Activated naive CD8-positive, alpha-beta T cell (primary cell): ENCODE measurements around the gene EPS15.
"Not testable (repeated sequence)": the region's sequence is repeated elsewhere in the genome, so short reads cannot be mapped to it uniquely, and the experiment has no call there.

Source experiments
- H3K27ac Mint-ChIP-seq: one replicate; pipeline ENCODE4 v1.8.0; 2021; ENCODE audit warnings: mixed read lengths
- H3K27me3 Mint-ChIP-seq: one replicate; pipeline ENCODE4 v1.8.0; 2021; ENCODE audit warnings: mixed read lengths
- H3K36me3 Mint-ChIP-seq: one replicate; pipeline ENCODE4 v1.8.0; 2021; ENCODE audit warnings: mixed read lengths
- H3K4me1 Mint-ChIP-seq: one replicate; pipeline ENCODE4 v1.8.0; 2021; ENCODE audit warnings: low read depth, mixed read lengths
- H3K4me3 Mint-ChIP-seq: one replicate; pipeline ENCODE4 v1.8.0; 2021; ENCODE audit warnings: mild to moderate bottlenecking, mixed read lengths
- H3K9me3 Mint-ChIP-seq: one replicate; pipeline ENCODE4 v1.8.0; 2021; ENCODE audit warnings: low read depth, mixed read lengths

The EPS15 gene

GRCh38 chr1:51329443-51330325 is 189.4 kb downstream of the EPS15 start:
- H3K4me3 Mint-ChIP-seq: peak overlapping the region; percentile 67
- peaks cover 18% of the 10 kb centered on the region for H3K27me3 Mint-ChIP-seq
- no peak overlapping the region for H3K27ac Mint-ChIP-seq
- H3K36me3 Mint-ChIP-seq: no peaks in the 10 kb centered on the region
- peaks cover 7% of the 10 kb centered on the region for H3K4me1 Mint-ChIP-seq
- no peaks in the 10 kb centered on the region for H3K9me3 Mint-ChIP-seq

GRCh38 chr1:51328926-51329325 is 190.1 kb downstream of the EPS15 start:
- Mint-ChIP-seq H3K4me3 (peak overlapping the region; percentile 44), H3K36me3 (no peaks in the 10 kb centered on the region), H3K9me3 (no peaks in the 10 kb centered on the region), H3K27ac (no peak overlapping the region), H3K27me3 (peaks cover 18% of the 10 kb centered on the region), H3K4me1 (peaks cover 7% of the 10 kb centered on the region)

- H3K4me1 Mint-ChIP-seq: peaks cover 7% of the 10 kb centered on the region
- H3K9me3 Mint-ChIP-seq: no peaks in the 10 kb centered on the region
- peak overlapping the region; percentile 11 for H3K4me3 Mint-ChIP-seq
- H3K36me3 Mint-ChIP-seq: no peaks in the 10 kb centered on the region
- H3K27ac Mint-ChIP-seq: no peak overlapping the region
- H3K27me3 Mint-ChIP-seq: peaks cover 18% of the 10 kb centered on the region
Measured at GRCh38 chr1:51328279-51328678, 190.8 kb downstream of the EPS15 start.

GRCh38 chr1:51327386-51327785 is 191.7 kb downstream of the EPS15 start:
- H3K36me3 Mint-ChIP-seq: no peaks in the 10 kb centered on the region
- H3K9me3 Mint-ChIP-seq: no peaks in the 10 kb centered on the region
- peaks cover 7% of the 10 kb centered on the region for H3K4me1 Mint-ChIP-seq
- H3K27me3 Mint-ChIP-seq: peaks cover 18% of the 10 kb centered on the region
- no peak overlapping the region for H3K4me3 Mint-ChIP-seq
- H3K27ac Mint-ChIP-seq: no peak overlapping the region

- no peak overlapping the region for H3K27ac Mint-ChIP-seq
- H3K9me3 Mint-ChIP-seq: no peaks in the 10 kb centered on the region
- H3K4me1 Mint-ChIP-seq: peaks cover 7% of the 10 kb centered on the region
- no peaks in the 10 kb centered on the region for H3K36me3 Mint-ChIP-seq
- peaks cover 17% of the 10 kb centered on the region for H3K27me3 Mint-ChIP-seq
- no peak overlapping the region for H3K4me3 Mint-ChIP-seq
Measured at GRCh38 chr1:51326839-51327238, 192.2 kb downstream of the EPS15 start.

GRCh38 chr1:51325878-51326755 is 192.9 kb downstream of the EPS15 start:
- Mint-ChIP-seq H3K4me1 (peaks cover 5% of the 10 kb centered on the region), H3K9me3 (no peaks in the 10 kb centered on the region), H3K27ac (no peak overlapping the region), H3K4me3 (no peak overlapping the region), H3K27me3 (peaks cover 11% of the 10 kb centered on the region), H3K36me3 (no peaks in the 10 kb centered on the region)

- Mint-ChIP-seq H3K36me3 (no peaks in the 10 kb centered on the region), H3K4me3 (no peak overlapping the region), H3K27ac (no peak overlapping the region), H3K27me3 (peaks cover 10% of the 10 kb centered on the region), H3K4me1 (no peaks in the 10 kb centered on the region), H3K9me3 (no peaks in the 10 kb centered on the region)
Measured at GRCh38 chr1:51325391-51325790, 193.7 kb downstream of the EPS15 start.

- H3K4me3 Mint-ChIP-seq, H3K27ac Mint-ChIP-seq, H3K36me3 Mint-ChIP-seq, H3K4me1 Mint-ChIP-seq, H3K9me3 Mint-ChIP-seq, H3K27me3 Mint-ChIP-seq: not testable (repeated sequence)
Measured at GRCh38 chr1:51325011-51325385, 194.1 kb downstream of the EPS15 start.

GRCh38 chr1:51324251-51325010 is 194.6 kb downstream of the EPS15 start:
- peaks cover 10% of the 10 kb centered on the region for H3K27me3 Mint-ChIP-seq
- H3K9me3 Mint-ChIP-seq: no peaks in the 10 kb centered on the region
- no peaks in the 10 kb centered on the region for H3K4me1 Mint-ChIP-seq
- no peak overlapping the region for H3K27ac Mint-ChIP-seq
- no peak overlapping the region for H3K4me3 Mint-ChIP-seq
- no peaks in the 10 kb centered on the region for H3K36me3 Mint-ChIP-seq

- Mint-ChIP-seq H3K4me1 (no peaks in the 10 kb centered on the region), H3K36me3 (no peaks in the 10 kb centered on the region), H3K4me3 (no peak overlapping the region), H3K27me3 (peaks cover 8% of the 10 kb centered on the region), H3K9me3 (no peaks in the 10 kb centered on the region), H3K27ac (no peak overlapping the region)
Measured at GRCh38 chr1:51323778-51324177, 195.3 kb downstream of the EPS15 start.

GRCh38 chr1:51322417-51323101 is 196.5 kb downstream of the EPS15 start:
- no peak overlapping the region for H3K4me3 Mint-ChIP-seq
- no peaks in the 10 kb centered on the region for H3K36me3 Mint-ChIP-seq
- peaks cover 3% of the 10 kb centered on the region for H3K27me3 Mint-ChIP-seq
- H3K9me3 Mint-ChIP-seq: no peaks in the 10 kb centered on the region
- no peak overlapping the region for H3K27ac Mint-ChIP-seq
- H3K4me1 Mint-ChIP-seq: no peaks in the 10 kb centered on the region

- no peaks in the 10 kb centered on the region for H3K4me1 Mint-ChIP-seq
- H3K9me3 Mint-ChIP-seq: no peaks in the 10 kb centered on the region
- no peaks in the 10 kb centered on the region for H3K27me3 Mint-ChIP-seq
- no peaks in the 10 kb centered on the region for H3K36me3 Mint-ChIP-seq
- H3K27ac Mint-ChIP-seq: no peak overlapping the region
- H3K4me3 Mint-ChIP-seq: no peak overlapping the region
Measured at GRCh38 chr1:51321924-51322280, 197.2 kb downstream of the EPS15 start.

GRCh38 chr1:51320967-51321923 is 197.8 kb downstream of the EPS15 start:
- Mint-ChIP-seq H3K27me3 (no peaks in the 10 kb centered on the region), H3K4me1 (no peaks in the 10 kb centered on the region), H3K36me3 (no peaks in the 10 kb centered on the region), H3K9me3 (no peaks in the 10 kb centered on the region), H3K4me3 (no peak overlapping the region), H3K27ac (no peak overlapping the region)
